DOHH2 (cell line): Measurements from ENCODE around the gene SCFD2.

ENCODE experiments used
- EZH2phosphoT487 ChIP-seq: fragments of 200-600 bp; sonication (generic); IDR thresholded peaks from 2 replicates; pipeline ENCODE4 v1.6.1; 2017; ENCODE audit warnings: borderline replicate concordance, mild to moderate bottlenecking, antibody characterized with exemption, low read length, moderate library complexity, mixed read lengths
- TF ChIP-seq, protein P1 (sequence below): fragments of 200-600 bp; sonication (generic); IDR thresholded peaks from one replicate; pipeline ENCODE4 v1.5.1; 2014; ENCODE audit warnings: antibody characterized with exemption, mild to moderate bottlenecking, low read depth, low read length; ENCODE audit not compliant: poor library complexity, severe bottlenecking

DNA sequence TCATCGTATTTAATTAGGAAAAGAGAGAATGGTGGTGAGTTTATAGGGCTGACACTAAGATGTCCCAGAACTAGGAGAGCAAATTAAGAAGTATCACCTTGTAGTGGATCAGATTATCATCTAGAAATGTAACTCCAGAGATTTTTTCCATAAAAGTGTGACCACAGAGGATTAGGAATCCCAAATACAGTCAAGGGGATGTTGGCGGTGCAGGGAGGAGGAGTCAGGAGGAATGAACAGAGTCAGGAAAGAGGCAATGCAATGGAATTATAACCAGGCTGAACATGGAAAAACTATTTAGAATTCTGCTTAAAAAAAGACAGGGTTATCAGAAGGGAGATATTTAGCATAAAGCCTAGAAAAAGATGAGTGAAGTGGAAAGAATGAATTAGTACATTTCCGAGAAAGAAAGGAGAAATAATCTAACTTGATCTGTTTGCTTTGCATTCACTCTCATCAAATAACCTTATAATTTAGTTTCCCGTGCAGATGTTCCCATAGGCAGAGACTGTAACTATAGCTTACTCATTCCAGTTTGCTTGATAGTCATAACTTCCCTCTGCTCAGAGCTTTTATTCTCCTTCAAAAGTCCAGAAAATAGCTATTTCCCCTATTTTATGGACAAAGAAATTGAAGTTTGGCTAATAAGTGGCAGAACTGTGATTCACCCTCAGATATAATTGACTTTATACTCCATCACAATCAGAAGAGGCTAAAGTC lies 56.4 kb downstream of the SCFD2 start:
- TF ChIP-seq, protein P1, sequence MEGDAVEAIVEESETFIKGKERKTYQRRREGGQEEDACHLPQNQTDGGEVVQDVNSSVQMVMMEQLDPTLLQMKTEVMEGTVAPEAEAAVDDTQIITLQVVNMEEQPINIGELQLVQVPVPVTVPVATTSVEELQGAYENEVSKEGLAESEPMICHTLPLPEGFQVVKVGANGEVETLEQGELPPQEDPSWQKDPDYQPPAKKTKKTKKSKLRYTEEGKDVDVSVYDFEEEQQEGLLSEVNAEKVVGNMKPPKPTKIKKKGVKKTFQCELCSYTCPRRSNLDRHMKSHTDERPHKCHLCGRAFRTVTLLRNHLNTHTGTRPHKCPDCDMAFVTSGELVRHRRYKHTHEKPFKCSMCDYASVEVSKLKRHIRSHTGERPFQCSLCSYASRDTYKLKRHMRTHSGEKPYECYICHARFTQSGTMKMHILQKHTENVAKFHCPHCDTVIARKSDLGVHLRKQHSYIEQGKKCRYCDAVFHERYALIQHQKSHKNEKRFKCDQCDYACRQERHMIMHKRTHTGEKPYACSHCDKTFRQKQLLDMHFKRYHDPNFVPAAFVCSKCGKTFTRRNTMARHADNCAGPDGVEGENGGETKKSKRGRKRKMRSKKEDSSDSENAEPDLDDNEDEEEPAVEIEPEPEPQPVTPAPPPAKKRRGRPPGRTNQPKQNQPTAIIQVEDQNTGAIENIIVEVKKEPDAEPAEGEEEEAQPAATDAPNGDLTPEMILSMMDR = no peak
- no peak for TF ChIP-seq EZH2phosphoT487
